HG03159 (cell line): Measurements from ENCODE around the gene TRIP13.
"Not testable (repeated sequence)": the region's sequence is repeated elsewhere in the genome, so short reads cannot be mapped to it uniquely, and the experiment has no call there.

Experiments used
- ATAC-seq: cut with Tn5 transposase; IDR thresholded peaks from one replicate; pipeline ENCODE4 v1.9.1; 2021; ENCODE audit warnings: mild to moderate bottlenecking, moderate library complexity; ENCODE audit not compliant: unreplicated experiment

Gene TRIP13

DNA sequence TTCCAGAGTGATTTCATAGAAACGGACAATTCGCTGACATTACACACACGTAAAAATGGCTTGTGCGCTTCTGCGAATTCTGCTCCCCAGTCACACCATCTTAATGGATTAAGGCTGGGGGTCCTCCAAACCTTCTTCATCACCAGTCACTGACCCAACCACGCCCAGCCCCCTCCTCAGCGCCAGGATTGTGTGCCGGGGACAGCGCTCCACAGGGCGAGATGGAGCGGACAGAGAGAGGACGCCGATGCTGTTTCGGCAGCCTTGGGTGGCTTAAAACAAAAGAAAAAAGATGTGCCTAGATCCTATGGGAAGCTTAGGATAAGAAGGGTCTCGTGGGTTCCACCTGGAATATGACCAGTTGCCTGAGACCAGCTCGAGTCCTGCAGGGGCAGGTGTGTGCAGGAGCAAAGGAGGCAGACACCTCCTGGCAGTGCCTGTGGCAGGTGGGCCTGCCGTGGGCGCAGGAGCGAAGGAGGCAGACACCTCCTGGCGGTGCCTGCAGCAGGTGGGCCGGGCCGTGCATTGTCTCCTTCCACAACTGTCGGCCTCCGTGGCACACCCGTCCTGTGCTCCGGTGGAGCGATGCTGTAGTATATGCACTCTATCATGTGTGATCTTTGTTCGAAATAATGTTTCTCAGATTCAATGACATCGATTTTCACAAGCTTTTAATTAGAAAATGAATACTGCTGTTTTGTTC lies 20.9 kb upstream of the TRIP13 start:
- ATAC-seq, result no peak

DNA sequence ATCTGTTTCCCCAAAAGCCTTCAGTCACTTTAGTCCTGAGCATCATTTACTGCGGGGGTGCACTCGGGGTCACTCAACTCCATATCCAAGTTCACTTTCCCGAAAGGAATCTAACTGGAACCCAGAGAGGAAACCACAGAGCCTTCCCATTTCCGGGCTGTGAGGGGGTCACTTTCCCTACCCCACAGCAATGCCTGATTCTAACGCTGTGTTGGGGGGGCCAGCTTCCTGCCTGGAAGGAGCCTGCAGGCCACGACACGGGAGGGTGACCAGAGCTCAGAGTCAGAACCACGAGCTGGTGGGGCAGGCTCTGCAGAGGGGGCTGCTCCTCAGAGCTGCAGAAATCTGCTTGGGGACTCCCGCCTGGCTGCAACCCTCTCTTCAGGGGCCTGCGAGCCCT lies 20.4 kb upstream of the TRIP13 start:
- no peak for ATAC-seq

DNA sequence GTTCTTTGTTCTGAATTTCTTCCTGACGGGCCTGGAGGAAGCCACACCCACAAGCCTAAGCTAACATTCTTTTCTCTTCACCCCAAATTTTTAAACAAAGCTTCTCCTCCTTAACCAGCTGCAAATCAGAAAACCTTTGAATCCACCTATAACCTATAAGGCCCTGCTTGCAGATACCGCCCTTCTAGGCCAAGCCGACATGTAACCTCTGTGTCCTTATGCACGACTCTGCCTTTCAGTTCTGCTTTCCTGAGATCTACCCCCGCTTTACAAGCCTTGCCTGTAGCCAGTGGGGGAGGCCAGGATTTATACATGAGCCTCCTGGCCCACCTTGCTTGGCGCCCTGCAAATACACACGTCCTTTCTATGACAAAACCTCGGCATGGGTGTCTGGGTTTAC lies 19.4 kb upstream of the TRIP13 start:
- no peak for ATAC-seq

DNA sequence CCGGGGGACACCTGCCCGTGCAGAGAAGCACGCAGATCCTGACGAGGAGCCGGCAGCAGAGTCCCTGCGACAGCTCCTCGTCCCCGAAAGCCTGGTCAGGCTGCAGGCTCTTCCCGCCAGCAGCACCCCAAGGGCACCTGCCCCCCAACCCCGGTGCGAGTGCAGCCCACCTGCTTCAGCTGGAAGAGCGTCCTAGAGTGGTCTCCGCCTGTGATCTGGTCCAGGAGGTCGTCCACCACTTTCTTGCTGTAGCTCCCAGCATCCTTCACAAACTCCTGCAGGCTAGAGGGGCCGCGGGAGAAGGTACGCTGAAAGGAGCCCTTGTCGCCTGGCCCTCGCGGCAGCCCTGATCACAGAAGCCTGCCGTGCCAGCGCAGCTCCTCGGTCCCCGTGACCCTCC lies 16.8 kb upstream of the TRIP13 start:
- ATAC-seq, result no peak

DNA sequence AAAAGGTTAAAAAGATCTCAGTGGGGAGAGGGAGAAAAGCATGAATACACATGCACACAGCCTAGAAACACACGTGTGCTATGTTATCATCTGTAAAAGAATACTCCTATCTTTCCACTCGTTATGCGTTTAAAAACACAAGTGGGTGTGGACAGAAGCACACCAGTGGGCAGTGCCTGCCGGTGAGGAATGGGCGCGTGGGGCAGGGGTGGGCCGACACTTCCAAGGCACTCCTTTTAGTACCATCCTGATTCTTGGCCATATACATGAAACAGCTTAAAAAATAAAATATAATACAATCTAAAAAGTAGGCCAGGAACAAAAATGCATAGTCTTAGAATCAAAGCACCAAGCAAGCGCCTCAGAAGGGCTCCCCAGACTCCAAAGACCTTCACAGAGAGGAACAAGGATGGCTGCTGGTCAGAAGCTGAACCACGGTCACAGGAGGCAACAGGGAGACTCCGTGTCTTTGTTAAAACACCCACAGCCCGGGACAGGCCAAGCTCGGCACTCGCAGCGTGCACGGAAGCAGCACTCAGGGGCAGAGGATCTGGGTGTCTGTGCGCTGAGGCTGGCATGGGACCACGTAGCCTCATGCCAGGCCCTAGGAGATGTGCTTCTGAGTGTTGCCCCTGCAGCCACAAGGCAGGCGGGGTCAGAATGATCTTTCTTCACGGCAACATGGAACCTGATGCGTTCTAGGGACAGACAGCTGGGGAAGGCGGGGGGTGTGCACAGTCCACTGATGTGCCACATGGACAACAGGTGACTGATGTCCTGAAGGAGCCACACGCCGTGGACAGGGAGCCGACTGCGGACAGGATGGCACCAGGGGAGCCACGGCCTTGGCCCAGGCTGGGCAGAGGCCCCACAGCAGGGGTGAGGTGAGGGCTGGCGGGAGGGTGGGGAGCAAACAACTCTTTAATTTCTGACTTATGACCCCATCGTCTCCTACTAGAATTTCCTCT lies 16.0 kb upstream of the TRIP13 start:
- no peak for ATAC-seq

DNA sequence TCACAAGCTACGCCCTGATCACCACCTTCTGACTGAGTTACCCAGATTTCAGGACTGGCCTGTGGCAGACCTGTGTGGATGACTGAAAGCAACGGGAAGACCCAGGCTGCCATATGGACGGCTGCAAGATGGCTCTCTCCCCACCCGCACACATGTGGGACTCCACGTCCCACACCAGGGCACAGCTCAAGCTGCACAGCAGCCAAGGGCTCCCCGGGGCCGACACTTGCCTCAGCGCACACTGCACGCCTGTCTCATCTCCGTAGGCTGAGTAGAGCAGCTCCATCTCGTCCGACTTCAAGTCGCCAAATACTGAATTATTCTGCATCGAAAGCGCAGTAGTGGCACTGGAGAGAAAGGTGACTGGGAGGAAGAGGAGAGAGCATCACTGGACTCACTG lies 14.6 kb upstream of the TRIP13 start:
- no peak for ATAC-seq

DNA sequence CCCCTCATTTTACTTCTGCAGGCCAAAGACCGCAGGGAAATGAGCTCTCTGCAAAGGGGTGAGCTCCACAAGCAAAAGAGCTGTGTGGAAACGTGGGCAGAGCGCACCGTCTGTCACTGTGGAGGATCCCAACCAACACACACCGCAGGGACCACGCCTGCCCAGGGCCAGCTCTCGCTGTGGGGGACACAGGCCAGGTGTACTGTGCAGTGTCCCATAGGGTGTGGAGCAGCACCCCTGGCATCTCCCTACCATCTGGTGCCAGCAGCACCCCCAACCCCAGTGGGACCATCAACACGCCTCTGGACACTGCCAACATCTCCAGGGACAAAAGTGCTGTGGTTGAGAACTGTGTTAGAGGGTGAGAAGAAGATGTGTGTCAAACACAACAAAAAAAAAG lies 14.0 kb upstream of the TRIP13 start:
- ATAC-seq, result not testable (repeated sequence)

DNA sequence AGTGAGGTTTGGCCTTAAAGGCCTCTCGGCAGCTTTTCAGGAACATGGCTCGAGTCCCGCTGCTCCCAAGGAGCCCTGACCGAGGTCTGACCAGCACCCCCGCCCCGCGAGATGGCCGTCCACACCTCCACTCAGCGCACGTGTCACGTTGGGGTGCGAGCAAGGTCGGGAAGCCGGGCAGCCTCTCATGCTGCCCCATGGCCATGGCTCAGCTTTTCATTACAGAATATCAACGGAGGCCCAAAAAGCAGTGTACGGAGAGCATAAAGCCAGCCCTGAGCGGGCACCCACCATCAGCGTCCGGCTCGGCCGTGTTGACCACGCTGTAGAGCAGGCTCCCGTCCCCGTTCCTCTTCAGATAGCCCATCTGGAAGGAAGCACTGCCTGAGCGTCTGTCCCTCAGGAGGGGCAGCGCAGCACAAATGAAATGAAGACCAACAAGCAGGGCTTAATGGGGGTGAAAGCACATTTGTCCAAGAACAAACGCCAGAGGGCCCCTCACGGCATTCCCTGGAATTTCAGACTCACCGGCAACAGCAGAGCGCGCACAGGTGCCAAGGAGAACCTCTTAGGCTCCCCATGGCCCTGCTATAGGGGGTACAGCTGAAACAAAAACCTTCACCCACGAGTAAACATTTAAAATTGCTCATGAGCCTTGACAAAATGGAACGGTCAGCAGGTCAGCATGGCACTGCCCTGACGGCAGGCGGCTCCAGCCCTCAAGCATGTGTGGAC lies 11.7 kb upstream of the TRIP13 start:
- ATAC-seq, result no peak

DNA sequence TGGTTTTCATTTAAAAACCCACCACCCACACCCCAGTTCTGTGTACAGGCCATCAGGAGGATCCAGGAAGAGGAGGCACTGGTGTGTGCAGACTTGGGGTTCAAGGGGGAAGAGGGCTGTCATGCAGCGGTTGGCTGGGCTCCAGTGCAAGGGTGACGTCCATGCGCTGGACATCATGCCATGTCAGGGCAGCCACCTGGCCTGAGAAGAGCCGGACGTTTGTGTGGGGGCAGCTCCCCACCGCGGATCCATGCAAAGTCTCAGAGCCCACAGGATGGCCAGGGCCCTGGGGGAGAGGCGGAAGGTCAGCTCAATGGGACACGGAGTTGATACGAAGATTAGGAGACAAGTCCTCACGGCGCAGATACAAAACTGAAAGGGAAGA lies 11.1 kb upstream of the TRIP13 start:
- no peak for ATAC-seq

DNA sequence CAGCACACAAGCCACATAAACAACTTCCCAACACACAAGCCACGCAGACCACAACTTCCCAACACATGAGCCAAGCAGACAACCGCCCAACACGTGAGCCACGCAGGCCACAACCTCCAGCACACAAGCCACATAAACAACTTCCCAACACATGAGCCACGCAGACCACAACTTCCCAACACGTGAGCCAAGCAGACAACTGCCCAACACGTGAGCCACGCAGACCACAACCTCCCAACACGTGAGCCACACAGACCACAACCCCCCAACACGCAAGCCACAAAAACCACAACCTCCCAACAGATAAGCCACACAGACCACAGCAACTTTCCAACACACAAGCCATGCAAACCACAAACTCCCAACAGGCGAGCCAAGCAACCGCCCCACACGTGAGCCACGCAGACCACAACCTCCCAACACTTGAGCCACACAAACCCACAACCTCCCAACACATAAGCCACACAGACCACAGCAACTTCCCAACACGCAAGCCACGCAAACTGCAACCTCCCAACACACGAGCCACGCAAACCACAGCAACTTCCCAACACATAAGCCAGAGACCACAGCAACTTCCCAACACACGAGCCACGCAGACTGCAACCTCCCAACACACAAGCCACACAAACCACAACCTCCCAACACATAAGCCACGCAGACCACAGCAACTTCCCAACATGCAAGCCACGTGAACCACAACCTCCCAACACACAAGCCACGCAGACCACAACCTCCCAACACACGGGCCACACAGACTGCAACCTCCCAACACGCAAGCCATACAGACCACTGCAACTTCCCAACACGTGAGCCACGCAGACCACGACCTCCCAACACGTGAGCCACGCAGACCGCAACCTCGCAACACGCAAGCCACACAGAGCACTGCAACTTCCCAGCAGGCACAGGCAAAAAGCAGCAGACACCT lies 10.2 kb upstream of the TRIP13 start:
- ATAC-seq, result no peak

DNA sequence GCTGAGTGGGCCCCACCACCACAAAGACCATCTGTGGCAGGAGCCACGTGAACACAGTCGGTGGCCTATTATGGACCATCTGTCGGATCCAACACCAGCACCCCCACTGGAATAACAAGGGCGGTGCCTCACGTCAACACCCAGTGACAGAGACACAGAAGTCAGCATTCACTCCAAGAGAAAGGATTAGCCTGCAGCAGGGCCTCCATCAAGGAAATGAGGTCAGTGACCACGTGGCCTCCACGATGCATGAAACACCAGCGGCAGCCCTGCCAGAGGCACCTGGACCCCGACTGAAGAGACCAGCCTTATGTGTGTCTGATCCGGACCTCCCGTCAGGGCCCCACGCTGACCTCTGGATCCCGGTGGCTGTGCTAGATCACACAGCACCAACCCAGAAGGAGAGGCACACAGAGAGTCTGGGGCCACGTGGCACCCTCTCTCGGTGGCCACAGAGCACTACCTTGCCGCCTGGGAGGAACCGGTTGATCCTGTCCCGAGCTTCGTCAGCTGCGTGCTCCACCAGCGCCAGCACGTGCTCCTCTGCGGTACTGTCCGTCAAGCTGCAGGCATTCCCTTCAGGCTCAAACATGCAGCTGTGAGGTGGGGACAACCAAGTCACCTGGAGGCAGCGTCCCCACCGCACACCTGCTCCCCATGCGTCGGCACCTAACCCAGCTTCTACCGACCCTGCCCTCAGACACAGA lies 9.1 kb upstream of the TRIP13 start:
- no peak for ATAC-seq

DNA sequence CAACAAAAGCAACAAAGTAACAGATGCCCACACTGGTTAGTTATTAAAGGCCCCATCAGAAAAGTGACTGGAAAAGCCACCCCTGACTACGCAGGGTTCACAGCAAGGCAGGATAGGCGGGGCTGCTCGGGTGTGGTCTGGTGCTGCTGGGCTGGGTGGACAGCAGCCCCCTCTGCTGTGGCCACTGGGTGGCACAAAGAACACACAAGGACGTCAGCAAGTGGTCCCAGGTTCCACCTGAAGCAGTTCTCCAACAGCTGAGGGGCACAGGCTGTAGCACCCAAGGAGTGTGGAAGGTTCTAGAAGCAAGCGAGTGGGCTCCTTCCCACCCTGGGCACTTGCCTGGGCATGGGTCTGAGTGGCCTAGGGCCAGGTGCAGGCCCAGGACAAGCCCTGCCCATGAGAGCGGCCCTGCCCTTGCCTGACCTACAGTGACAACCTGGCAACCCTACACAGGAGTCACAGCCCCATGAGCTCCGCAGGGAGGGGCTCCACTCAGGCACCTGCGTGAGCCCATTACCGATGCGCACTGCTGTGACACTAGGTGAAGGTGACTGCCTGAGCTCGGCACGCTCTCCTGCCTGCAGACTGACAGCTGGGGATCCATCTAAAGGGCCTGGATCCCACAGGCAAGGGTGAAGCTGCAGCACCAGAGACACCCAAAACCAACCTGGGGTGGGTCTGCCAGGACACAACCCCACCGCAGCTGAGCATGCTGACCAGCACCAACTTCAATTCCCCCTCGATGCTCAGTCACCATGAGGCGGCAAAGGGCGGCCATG lies 8.1 kb upstream of the TRIP13 start:
- no peak for ATAC-seq

DNA sequence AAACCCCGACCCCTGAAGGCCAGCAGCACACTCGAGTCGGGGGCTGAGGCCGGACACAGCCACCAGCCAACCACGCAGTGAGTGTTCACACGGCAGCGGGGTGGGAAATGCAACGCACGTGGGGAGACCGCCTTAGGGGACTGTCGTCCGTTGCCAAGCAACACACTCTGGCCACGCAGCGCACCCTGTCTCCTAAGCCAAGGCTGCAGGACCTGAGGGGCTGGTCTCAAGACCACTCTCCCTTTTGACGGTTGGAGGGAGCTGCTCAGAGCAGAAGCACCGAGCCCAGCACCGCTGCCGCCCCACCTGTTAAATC lies 7.6 kb upstream of the TRIP13 start:
- no peak for ATAC-seq

DNA sequence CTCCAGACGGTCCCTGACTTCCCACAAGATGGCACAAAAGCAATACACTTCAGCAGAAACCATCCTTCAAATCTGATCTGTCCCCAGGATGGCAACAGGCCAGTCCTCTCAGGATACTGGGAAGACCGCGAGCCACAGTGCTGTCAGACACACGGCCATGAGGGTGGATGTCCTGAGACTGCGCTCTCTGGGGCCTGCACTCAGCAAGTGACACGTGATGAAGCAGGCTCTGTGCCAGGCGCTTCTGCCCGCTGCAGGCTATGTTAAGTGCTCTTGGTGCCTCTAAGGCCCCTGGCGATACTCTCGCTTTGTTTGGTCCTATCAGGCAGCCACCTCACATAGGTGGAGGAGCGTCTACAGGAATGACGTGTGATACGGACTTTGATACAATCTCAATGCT lies 7.2 kb upstream of the TRIP13 start:
- no peak for ATAC-seq

DNA sequence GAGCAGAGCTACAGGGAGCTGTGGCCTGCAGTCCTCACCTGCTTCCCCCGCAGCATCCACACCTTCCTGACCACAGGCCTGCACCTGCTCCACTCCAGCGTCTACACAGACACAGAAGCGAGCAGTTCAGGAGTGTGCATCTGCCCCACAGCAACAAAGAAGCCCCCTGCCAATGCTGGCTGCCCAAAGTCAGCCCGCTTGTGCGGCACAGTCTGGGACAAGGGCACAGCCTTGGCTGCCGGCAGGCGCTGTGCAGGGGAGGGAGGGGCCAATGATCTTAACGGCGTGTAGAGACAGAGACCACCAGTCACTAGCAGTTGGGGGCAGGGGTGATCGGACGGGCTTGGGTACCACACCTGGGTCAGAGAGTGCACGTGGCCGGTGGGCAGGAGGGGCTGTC lies 6.6 kb upstream of the TRIP13 start:
- no peak for ATAC-seq

DNA sequence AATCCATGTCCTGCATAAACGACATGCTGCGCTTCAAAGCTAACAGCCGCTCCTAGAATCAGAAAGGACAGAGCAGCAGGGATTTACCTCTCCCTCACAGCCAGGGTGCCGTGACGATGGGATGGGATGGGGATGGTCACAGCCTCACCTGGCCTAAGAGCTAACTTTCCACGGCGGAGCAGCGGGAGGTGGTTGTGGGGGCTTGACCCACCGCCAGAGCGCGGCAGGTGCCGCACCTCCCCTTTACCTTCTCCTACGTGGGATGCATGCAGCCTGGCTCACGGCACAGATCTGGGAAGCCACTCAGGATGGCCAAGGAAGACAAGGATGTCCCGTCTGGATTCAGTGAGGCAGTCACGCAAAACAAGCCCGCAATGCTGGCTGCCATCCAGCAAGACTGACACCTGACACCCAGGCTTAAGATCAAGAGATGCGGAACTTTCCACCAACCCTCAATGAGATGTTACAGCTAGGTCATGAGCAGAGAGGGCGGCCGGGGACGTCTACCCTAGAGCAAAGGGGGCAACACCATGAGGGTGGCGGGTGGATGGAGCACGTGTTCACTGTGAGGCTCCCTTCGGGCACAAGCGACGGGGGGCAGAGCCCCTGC lies 5.9 kb upstream of the TRIP13 start:
- no peak for ATAC-seq

DNA sequence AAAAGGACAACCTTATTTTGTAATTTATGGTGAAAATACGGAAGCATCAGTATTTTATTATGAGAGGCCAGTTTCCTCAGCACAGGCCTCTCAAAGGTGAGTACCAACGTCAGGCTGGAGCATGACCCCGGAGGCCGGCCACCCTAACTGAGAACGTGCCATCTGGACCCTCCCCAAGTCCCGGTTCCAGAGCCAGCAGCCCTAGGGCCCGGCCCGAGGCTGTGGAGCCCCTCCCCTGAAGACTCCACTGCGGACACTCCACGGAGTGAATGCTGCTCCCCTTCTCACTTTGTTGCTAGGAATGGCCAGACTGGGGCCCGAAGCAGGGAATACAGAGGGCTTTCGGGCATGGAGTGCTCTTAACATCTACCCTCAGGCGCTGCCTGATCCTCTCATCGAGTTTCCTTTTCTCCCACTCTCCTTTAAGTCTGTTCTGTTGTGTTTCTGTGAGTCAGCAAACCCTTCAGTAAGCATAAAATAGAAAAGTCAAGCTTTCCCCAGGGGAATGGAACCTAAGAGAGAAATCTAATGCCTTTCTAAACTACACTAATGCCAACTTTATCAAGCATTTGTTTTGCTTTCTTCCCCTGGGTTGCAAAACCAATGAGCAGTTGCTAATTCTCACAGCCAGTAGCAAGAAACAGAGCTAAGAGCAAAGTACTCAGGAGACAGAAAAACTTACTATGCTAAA lies 4.6 kb upstream of the TRIP13 start:
- no peak for ATAC-seq

DNA sequence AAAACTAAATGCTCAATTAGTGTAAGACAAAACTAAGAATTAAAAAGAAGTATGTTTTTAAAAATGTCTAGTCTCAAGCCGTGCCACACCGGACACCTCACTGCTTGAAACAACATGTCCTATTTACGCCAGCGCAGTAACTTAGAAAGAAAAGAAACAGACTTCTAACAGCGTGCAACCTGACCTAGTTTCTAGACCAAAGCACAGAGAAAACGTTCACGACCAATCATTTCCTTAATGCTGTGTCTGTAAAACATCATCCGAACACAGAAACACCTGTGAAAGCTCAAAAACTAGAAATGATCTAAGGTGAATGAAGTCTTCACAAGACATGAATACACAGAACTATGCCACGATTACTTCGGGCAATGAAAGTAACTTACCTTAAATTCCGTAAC lies 4.0 kb upstream of the TRIP13 start:
- ATAC-seq, result no peak
